Kidney glomerular epithelial cell (primary cell): ENCODE measurements around the gene CACNA1H.
"Not testable (repeated sequence)": the region's sequence is repeated elsewhere in the genome, so short reads cannot be mapped to it uniquely, and the experiment has no call there.

Source experiments
- DNase-seq: peaks from one replicate; lab custom pipeline; 2025; lab: John Stamatoyannopoulos, UW

Gene CACNA1H

DNA sequence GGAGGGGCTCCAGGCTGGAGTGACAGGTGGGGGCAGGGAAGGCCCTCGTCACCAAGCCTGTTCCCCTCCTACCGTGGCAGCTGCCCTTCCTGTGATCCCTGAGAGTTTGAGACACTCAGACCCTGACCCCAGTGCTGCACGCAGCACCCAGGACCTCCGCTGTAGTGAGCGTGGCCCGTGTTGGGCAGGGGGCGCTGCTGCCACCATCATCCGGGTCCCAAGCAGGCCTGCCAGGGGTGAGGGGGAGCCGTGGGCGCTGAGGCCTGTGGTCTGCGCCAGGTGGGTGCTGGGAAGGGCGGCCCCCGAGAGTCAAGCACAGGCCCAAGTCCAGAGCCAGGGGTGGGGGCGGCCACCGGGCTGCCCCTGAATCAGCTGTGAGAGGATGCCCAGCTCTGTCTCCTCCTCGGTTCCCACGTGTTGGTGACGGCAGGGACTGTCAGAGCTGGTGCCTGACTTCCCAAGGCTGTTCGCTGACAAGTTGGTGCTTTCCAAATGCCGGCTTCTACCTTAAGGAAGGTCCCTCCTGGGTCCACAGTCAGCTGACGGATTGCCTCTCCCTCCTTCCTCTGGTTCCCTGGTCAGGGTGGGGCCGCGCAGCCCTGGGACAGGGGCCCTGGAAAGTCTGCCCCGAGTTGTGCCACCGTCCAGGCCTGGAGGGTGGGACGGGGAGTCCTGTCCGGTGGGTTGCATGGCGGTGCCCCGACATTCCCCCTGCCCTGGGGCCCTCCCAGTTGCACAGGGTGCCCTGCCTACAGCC, 41.1 kb downstream of the CACNA1H start:
- DNase-seq = no peak

DNA sequence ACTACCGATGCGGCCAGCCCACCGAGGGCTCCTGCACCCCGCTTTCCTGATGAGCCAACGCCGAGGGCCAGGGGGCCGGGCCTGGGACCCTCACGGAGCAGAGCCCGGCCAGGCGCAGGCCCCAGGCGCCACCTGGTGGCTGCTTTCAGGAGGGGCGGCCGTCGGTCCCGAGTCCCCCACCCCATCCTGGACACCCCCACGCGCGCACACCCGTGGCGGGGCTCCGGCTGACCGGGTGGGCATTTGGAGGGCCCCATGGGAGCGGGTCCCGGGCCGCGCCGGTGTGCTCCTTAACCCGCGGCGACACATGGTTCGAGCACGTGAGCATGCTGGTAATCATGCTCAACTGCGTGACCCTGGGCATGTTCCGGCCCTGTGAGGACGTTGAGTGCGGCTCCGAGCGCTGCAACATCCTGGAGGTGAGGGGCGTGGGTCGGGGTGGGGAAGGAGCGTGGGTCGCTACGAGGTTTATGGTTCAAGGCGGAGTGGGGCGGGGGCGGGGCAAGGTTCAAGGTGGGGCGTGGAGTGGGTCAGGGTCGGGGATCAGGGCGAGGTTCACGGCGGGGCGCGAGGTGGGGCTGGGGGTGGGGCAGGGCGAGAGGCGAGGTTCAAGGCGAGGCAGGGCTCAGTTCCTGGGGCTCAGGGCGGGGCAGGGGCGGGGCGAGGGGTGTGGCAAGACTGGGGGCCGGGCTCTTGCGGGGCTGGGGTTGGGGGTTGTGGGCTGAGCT, 41.9 kb downstream of the CACNA1H start:
- no peak for DNase-seq

DNA sequence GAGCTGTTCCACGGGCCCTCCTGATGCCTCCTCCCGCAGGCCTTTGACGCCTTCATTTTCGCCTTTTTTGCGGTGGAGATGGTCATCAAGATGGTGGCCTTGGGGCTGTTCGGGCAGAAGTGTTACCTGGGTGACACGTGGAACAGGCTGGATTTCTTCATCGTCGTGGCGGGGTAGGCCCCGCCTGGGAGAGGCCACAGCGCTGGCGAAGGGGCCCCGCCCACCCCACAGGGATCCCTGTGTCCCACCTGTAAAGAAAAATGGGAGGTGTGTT, 42.4 kb downstream of the CACNA1H start:
- DNase-seq = no peak

DNA sequence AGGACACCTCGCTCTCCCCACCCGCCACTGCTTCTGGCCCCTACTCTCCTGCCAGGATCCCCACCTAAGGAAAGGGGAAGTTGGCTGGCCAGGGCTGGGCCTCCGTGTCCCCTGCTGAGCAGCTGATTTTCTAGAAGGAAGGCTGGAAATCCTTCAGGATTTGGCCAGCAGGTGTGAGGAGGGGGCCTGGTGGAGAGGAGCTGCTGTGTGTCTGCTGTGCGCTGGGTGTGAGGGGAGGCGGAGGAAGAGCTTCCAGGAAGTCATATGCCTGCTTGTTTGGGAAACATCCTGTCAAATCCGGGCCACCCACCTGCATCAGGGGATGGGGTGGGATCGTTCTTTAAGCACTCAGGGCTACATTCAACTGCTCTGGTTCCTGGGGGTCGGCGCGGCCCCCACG, 43.6 kb downstream of the CACNA1H start:
- no peak for DNase-seq

DNA sequence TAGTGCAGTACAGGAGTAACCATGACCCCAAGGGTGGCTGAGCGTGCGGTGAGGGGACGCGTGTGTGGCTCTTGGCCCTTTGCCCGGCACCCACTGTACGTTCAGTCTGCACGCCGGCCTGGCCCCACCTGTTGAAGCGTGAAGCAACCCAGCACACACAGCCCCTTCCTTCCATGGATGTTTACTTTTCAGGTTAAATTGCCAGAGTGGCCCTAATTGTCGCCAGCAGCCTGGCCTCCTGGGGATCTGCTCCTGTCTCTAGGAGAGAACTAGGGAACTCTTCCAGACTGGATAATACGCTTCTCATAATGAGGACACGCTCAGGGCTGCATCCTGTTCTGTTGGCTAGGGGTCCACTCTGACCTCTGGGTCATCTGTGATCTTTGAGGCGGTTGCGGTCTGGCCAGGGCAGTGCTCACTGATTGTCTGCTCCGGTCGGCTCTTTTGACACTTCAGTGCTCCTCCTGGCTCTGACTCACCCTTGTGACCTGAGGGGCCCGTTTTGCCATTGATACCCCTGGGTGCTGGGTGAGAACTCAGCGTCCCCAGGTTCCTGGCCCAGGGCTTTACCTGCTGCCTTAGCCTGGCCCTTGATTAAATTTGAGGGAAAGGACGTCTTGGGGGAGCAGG, 44.4 kb downstream of the CACNA1H start:
- no peak for DNase-seq

DNA sequence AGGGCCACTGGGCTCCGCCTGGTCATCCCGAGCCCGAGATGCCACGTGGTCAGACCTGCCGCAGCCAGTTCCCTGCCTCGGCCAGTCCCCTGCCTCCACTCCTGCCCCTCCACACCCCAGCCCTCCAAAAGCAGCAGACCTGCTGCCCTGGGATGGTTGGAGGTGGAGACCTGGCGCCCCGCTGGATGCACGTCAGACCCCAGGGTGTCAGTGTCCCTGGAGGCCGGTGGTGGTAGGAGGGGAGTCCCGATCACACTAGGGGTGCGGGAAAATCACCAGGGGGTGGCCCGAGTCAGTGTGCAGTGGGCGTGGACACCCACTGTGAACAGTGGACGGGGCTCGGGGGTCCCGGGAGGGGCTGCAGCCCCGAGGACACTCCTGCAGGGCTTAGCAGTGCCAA, 45.3 kb downstream of the CACNA1H start:
- no peak for DNase-seq

DNA sequence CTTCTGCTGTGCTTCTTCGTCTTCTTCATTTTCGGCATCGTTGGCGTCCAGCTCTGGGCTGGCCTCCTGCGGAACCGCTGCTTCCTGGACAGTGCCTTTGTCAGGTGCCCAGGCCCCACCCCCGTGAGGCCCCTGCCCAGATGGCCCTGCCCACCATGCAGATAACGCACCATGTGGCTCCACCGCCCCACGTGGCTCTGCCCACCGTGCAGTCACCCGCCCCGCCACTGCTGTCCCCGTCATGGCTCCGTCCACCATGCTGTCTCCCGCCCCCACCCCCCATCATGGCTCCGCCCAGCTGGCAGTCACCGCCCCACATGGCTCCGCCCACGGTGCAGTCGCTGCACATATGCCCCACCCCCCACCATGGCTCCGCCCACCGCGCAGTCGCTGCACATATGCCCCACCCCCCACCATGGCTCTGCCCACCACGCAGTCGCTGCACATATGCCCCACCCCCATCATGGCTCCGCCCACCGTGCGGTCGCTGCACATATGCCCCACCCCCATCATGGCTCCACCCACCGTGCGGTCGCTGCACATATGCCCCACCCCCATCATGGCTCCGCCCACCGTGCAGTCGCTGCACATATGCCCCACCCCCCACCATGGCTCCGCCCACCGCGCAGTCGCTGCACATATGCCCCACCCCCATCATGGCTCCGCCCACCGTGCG, 45.9 kb downstream of the CACNA1H start:
- DNase-seq = not testable (repeated sequence)

DNA sequence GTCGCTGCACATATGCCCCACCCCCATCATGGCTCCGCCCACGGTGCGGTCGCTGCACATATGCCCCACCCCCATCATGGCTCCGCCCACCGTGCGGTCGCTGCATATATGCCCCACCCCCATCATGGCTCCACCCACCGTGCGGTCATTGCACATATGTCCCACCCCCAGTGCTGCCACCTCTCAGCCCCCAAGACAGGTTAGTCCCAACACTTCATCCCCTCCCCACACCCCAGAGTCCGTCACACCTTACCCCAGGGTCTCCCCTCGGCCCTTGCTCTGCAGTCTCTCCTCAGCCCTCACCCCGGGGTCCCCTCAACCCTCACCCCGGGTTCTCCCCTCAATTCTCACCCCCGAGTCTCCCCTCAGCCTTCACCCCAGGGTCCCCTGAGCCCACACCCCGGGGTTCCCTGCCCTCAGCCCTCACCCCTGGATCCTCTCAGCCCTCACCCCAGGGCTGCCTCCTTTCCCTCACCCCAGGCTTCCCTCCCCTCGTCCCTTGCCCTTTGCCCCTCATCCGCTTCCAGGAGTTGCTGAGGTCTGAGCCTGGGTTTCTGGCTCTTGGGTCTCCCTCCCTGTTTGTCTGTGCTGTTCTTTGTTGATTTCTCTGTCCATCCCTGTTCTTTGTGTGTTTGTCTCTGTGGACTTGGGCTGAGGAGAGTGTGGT, 46.6 kb downstream of the CACNA1H start:
- no peak for DNase-seq

DNA sequence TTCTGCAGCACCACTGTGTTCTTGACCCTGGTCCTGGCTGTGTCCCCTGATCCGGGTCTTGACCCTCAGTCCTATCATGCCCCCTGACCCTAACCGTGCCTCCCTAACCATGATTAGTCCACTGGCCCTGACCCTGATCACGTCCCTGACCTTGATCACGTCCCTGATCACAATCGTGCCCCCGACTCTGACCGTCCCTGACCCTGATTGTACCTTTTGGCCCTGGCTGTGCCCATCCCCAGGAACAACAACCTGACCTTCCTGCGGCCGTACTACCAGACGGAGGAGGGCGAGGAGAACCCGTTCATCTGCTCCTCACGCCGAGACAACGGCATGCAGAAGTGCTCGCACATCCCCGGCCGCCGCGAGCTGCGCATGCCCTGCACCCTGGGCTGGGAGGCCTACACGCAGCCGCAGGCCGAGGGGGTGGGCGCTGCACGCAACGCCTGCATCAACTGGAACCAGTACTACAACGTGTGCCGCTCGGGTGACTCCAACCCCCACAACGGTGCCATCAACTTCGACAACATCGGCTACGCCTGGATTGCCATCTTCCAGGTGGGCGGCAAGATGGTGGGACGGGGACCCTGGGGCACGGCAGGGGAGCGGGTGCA, 47.2 kb downstream of the CACNA1H start:
- DNase-seq = no peak

DNA sequence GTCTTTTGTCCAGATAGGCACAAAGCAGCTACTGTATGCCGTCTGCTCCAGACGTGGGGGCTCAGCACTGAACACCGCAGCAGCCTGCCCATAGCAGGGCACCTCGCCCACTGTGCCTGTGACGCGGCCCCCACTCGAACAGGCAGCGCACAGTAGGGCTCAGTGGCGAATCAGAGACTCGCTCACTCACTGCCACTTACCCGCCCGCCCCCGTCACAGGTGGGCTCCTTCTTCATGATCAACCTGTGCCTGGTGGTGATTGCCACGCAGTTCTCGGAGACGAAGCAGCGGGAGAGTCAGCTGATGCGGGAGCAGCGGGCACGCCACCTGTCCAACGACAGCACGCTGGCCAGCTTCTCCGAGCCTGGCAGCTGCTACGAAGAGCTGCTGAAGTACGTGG, 48.5 kb downstream of the CACNA1H start:
- DNase-seq = no peak

DNA sequence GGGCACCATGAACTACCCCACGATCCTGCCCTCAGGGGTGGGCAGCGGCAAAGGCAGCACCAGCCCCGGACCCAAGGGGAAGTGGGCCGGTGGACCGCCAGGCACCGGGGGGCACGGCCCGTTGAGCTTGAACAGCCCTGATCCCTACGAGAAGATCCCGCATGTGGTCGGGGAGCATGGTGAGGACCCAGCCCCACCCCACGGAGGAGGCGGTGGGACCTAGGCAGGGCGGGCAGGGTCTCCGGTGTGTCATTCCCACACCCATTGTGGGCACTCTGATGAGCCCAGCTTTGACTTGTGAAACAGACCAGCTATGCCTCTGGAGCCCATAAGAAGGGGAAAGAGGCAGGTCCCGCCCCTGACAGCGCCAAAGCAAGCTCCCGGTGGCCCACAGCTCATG, 49.4 kb downstream of the CACNA1H start:
- no peak for DNase-seq

DNA sequence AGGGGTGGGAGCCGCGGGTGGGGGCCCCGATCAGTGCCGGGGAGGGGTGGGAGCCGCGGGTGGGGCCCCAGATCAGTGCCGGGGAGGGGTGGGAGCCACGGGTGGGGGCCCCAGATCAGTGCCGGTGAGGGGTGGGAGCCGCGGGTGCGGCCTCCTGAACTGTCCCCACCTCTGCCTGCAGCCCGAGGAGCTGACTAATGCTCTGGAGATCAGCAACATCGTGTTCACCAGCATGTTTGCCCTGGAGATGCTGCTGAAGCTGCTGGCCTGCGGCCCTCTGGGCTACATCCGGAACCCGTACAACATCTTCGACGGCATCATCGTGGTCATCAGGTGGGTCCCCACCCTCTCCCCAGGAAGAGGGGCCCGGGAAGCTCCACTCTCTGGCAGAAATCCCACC, 52.0 kb downstream of the CACNA1H start:
- no peak for DNase-seq

DNA sequence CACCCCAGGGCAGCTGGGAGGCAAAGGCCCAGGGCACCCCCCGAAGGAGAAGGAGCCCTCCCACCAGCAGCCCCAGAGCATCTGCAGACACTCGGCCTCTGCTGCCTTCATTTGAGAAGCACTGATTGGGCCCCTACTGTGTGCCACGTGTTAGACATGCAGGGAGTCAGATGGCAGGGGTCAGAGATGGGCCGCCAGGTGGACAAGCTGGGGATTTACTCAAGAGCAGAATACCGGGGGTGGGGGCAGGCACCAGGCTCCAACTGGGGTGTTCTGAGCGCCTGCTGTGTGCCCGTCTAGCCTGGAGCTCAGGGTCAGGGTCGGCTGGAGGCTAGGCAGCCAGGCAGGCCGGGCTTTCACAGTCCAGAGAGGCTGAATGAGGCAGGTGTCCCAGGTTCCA, 53.4 kb downstream of the CACNA1H start:
- DNase-seq = no peak

DNA sequence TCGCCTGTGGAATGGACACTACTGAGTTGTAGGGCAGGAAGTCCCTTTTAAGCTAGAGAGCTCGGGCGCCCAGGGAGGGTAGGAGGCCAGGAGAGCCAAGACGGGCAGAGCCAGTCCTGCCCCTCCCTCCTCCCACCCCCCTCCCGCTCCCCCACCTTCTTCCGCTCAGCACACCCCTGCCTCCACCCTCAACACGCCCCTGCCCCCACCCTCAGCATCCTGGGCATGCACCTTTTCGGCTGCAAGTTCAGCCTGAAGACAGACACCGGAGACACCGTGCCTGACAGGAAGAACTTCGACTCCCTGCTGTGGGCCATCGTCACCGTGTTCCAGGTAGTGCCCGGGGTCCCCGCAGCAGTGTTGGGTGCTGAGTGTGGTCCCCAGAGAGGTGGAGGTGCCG, 53.9 kb downstream of the CACNA1H start:
- DNase-seq = no peak

DNA sequence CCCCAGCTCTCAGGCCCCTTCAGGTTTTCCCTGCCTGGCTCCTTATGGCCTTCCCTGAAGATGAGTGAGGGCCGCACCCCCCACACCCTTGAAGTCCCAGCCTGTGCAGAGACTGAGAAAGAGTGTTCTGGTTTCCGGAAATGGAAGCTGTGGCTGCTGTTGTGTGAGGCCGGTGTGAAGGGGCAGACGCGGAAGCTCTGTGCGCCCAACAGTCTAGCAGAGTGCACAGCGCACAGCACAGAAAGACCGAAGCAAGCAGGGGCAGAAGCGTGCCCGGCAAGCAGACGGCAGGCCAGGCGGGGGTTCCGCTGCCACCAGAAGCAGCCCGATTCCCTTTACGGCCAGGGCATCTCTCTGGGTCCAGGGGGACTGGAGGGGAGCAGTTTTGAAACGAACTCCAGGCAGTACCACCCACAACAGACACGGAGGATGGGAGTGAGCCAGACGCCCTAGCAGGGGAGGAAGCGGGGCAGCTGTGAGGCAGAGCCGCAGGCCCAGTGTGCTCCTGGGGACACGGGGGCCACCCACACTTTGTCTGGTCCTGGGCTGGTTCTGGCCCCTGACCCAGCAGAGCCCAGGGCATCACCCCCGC, 55.4 kb downstream of the CACNA1H start:
- no peak for DNase-seq

DNA sequence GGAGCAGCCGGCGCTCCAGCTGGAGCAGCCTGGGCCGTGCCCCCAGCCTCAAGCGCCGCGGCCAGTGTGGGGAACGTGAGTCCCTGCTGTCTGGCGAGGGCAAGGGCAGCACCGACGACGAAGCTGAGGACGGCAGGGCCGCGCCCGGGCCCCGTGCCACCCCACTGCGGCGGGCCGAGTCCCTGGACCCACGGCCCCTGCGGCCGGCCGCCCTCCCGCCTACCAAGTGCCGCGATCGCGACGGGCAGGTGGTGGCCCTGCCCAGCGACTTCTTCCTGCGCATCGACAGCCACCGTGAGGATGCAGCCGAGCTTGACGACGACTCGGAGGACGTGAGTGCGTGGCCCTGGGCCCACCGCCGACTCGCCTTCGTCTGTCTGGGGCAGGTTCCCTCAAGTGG, 56.2 kb downstream of the CACNA1H start:
- no peak for DNase-seq

DNA sequence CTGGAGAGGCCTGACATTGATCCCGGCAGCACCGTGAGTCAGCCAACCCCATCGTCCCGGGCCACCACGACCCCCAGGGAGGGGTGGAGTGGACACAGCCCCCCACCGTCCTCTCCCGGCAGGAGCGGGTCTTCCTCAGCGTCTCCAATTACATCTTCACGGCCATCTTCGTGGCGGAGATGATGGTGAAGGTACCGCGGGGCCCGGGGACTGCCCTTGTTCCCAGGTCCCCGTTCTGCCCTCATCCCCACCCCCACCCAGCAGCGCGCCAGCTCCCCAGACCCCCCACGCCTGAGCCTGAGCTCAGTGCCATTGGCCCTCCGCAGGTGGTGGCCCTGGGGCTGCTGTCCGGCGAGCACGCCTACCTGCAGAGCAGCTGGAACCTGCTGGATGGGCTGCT, 57.6 kb downstream of the CACNA1H start:
- no peak for DNase-seq

DNA sequence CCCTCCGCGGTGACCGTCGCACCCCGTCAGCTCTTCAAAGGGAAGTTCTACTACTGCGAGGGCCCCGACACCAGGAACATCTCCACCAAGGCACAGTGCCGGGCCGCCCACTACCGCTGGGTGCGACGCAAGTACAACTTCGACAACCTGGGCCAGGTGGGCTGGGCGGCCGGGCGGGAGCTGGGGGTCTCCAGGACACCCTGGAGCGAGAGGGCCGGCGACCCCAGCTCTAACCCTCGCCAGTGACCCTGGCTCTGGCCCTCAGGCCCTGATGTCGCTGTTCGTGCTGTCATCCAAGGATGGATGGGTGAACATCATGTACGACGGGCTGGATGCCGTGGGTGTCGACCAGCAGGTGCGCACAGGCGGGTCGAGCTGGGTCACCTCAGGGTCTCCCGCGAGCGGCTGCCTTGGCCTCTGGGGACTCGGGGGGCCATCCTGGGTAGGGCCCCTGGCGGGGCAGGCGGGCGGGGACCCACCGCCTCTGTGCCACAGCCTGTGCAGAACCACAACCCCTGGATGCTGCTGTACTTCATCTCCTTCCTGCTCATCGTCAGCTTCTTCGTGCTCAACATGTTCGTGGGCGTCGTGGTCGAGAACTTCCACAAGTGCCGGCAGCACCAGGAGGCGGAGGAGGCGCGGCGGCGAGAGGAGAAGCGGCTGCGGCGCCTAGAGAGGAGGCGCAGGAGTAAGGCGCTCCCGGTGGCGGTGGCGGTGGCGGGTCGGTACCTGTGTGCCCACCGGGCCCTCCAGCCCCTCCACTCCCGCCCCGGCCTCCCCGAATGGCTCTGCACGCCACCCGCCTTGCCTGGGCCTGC, 58.8 kb downstream of the CACNA1H start:
- DNase-seq = no peak

DNA sequence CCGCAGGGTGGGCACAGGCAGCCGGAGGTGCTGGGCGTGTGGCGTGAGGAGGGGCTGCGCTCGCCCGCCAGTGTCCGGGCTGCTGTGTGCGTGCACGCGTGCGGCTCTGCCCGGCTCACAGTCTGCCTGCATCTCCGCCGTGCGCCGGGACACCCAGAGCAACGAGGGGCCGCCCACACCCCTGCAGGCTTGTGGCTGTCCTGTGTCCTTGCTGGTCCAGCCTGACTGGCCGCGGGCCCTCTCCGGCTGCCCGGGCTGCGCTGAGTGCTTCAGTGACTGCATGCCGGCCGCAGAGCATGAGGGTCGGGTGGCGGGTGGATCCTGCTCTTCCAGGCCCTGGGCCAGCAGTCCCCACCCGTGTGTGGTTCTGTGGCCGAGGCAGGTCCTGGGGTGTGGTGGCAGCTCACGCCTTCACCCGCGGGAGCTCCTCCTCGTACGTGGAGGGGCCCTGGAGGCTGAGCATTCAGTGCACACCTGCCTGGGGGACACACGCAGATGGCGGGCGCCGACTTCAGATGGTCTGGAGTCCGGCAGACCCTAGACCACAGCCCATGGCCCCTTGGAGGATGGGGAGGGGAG, 59.8 kb downstream of the CACNA1H start:
- no peak for DNase-seq

DNA sequence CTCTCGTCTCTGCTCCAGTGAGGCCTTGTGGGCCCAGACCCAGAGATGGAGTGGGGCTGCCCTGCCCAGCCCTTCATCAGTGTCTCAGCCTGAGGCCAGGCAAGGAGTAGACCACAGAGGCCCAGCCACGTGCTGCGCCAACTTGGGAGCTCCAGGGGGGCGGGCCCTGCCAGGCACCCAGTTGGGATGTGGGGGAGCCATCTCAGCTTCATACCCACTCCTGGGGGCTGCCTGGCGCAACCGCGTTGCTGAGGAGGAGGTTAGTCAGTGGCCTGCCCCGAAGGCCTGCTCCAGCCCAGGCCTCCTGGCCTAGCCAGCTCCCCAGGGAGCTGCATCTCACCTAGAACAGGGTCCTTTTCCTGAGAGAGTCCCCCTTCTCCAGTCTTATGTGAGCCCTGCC, 60.3 kb downstream of the CACNA1H start:
- DNase-seq = no peak
